Endothelial cell of umbilical vein (primary cell): ENCODE results near the gene FBH1. TPM values are rescaled to one million over a fixed set of nuclear protein-coding genes. Genes with fewer than 3 reads are reported as not detected.

Source experiments
- BruUV-seq: library from RNA; stranded (reverse); fragments of 400-500 nt; replicated peaks from 2 replicates; lab custom pipeline; 2021; lab: Mats Ljungman, UMichigan
- CTCF ChIA-PET: fragments of 300-600, 350-600 bp; sonication (Branson Sonifier 250); formaldehyde crosslinking; loops from one replicate; lab custom pipeline; 2021; ENCODE audit warnings: antibody characterized with exemption, inconsistent platforms; lab: Charles Lee
- POLR2A ChIA-PET: fragments of 300-600, 350-600 bp; sonication (Branson Sonifier 250); formaldehyde crosslinking; loops from one replicate; lab custom pipeline; 2021; ENCODE audit warnings: antibody characterized with exemption, inconsistent platforms; lab: Charles Lee
- DNase-seq: peaks from one replicate; pipeline ENCODE4 v3.0.0-alpha.2; 2011; ENCODE audit warnings: low read depth, low spot score
- FAIRE-seq: peaks from 2 replicates; lab custom pipeline; 2011; peaks lifted over from hg19 to GRCh38; lab: Jason Lieb, UNC
- H2AFZ ChIP-seq: 2 replicates; pipeline ENCODE4 v1.6.0; 2012; ENCODE audit warnings: low read depth, low read length, control low read depth, inconsistent platforms
- H3K27ac ChIP-seq: 2 replicates; pipeline ENCODE4 v1.5.1; 2011; ENCODE audit warnings: low read depth, mild to moderate bottlenecking, control low read depth, low read length, moderate library complexity; ENCODE audit not compliant: insufficient read depth
- H3K27me3 ChIP-seq, 2 experiments: 2 replicates each; pipeline versions ENCODE4 v1.6.0 to v1.6.1; 2011; ENCODE audit warnings: low read length in 2 of 2, mixed read lengths in 1 of 2; ENCODE audit not compliant: control insufficient read depth in 2 of 2, insufficient read depth in 2 of 2
- H3K36me3 ChIP-seq, 2 experiments: 2 replicates in 1 of 2; 3 replicates in 1 of 2; pipeline ENCODE4 v1.5.1; 2011; ENCODE audit warnings: low read length in 2 of 2, mild to moderate bottlenecking in 1 of 2, moderate library complexity in 1 of 2; ENCODE audit not compliant: control insufficient read depth in 2 of 2, insufficient read depth in 2 of 2; ENCODE audit errors: extremely low read depth in 1 of 2
- H3K4me1 ChIP-seq: 3 replicates; pipeline ENCODE4 v1.5.1; 2011; ENCODE audit warnings: mild to moderate bottlenecking, low read length; ENCODE audit not compliant: control insufficient read depth, insufficient read depth; ENCODE audit errors: extremely low read depth
- H3K4me2 ChIP-seq: 2 replicates; pipeline ENCODE4 v1.6.1; 2011; ENCODE audit warnings: low read length, control low read depth, mixed read lengths; ENCODE audit not compliant: insufficient read depth
- H3K4me3 ChIP-seq, 3 experiments: fragments of 200-600 bp in 1 of 3; sonication (generic), shearing (Covaris generic) in 1 of 3; replicated peaks in 1 of 3; 2 replicates each; pipeline ENCODE4 v1.5.1; 2011 to 2016; ENCODE audit warnings: control low read depth in 3 of 3, low read length in 3 of 3, mild to moderate bottlenecking in 2 of 3, inconsistent platforms in 1 of 3, low read depth in 1 of 3, moderate library complexity in 1 of 3; ENCODE audit not compliant: insufficient read depth in 1 of 3
- H3K79me2 ChIP-seq: 2 replicates; pipeline ENCODE4 v1.6.0; 2012; ENCODE audit warnings: low read length, inconsistent platforms; ENCODE audit not compliant: control insufficient read depth, insufficient read depth
- H3K9ac ChIP-seq: replicated peaks from 2 replicates; pipeline ENCODE3; 2011; ENCODE audit warnings: low read length, control low read depth; ENCODE audit not compliant: insufficient read depth; ENCODE audit errors: extremely low read depth
- H3K9me1 ChIP-seq: replicated peaks from 3 replicates; pipeline ENCODE4 v1.6.0; 2011; ENCODE audit warnings: mild to moderate bottlenecking, low read length; ENCODE audit not compliant: control insufficient read depth, insufficient read depth; ENCODE audit errors: extremely low read depth
- H3K9me3 ChIP-seq: replicated peaks from 2 replicates; pipeline ENCODE4 v1.5.1; 2012; ENCODE audit warnings: low read length, inconsistent platforms; ENCODE audit not compliant: control insufficient read depth, insufficient read depth
- H4K20me1 ChIP-seq: replicated peaks from 2 replicates; pipeline ENCODE3; 2011; ENCODE audit warnings: mild to moderate bottlenecking, low read length; ENCODE audit not compliant: control insufficient read depth, insufficient read depth; ENCODE audit errors: extremely low read depth
- EZH2 ChIP-seq: IDR thresholded peaks from 2 replicates; pipeline ENCODE4 v1.6.1; 2012; ENCODE audit warnings: borderline replicate concordance, low read depth, mild to moderate bottlenecking, moderate library complexity, low read length, inconsistent platforms; ENCODE audit not compliant: severe bottlenecking
- FOS ChIP-seq: IDR thresholded peaks from 2 replicates; pipeline ENCODE4 v1.6.1; 2011; ENCODE audit warnings: mild to moderate bottlenecking, low read length, moderate library complexity, borderline replicate concordance; ENCODE audit not compliant: insufficient read depth
- GATA2 ChIP-seq: IDR thresholded peaks from 2 replicates; pipeline ENCODE4 v1.7.0; 2011; ENCODE audit warnings: low read depth, mild to moderate bottlenecking, moderate library complexity, mixed read lengths, low read length; ENCODE audit not compliant: insufficient read length, insufficient read depth
- JUN ChIP-seq: IDR thresholded peaks from 2 replicates; pipeline ENCODE4 v1.6.1; 2011; ENCODE audit warnings: borderline replicate concordance, low read depth; ENCODE audit not compliant: insufficient read length, insufficient read depth
- MYC ChIP-seq: IDR thresholded peaks from one replicate; pipeline ENCODE4 v1.6.1; 2011; ENCODE audit warnings: mild to moderate bottlenecking, low read depth, low read length
- POLR2A ChIP-seq: IDR thresholded peaks from 2 replicates; pipeline ENCODE4 v1.6.1; 2012; ENCODE audit warnings: low read depth, mild to moderate bottlenecking, control low read depth, low read length
- POLR2AphosphoS5 ChIP-seq: IDR thresholded peaks from 2 replicates; pipeline ENCODE4 v1.6.1; 2012; ENCODE audit warnings: low read depth, mild to moderate bottlenecking, control low read depth, low read length, moderate library complexity; ENCODE audit not compliant: insufficient read depth
- dilution Hi-C: fragments of 300-500 bp; cut with MboI; formaldehyde crosslinking; loops from one replicate; pipeline ENCODE4 v1.15.0; 2019; ENCODE audit warnings: low sequenced_read_pairs; ENCODE audit not compliant: extremely low pct_ligation_motif_present
- intact Hi-C: fragments of 100-400 bp; cut with micrococcal nuclease; formaldehyde crosslinking; loops from one replicate; pipeline ENCODE4 v1.10.0; 2022
- polyA plus RNA-seq, 4 experiments: library from polyadenylated mRNA; depleted of rRNA in 3 of 4; stranded (reverse) in 3 of 4; unstranded in 1 of 4; fragments of >200 nt; gene quantifications; 2 replicates each; pipeline versions ENCODE4 v1.2.1 to v1.2.3, GENCODE V29; 2011 to 2012; ENCODE audit warnings: missing spikeins in 1 of 4
- total RNA-seq: library from RNA; stranded (reverse); gene quantifications from 2 replicates; pipeline ENCODE4 v1.2.3, GENCODE V29; 2021
- TF ChIP-seq, protein P1 (sequence below), 2 donors: IDR thresholded peaks; 1 replicate in 1 of 2; 2 replicates in 1 of 2; pipeline ENCODE4 v1.5.1; 2011; ENCODE audit warnings: low read length in 2 of 2, mild to moderate bottlenecking in 2 of 2, moderate library complexity in 2 of 2, control low read depth in 1 of 2, inconsistent platforms in 1 of 2, low read depth in 1 of 2; ENCODE audit not compliant: insufficient read depth in 1 of 2; ENCODE audit errors: extremely low read depth in 1 of 2
- TF ChIP-seq, protein P2 (sequence below): IDR thresholded peaks from 2 replicates; pipeline ENCODE4 v1.6.1; 2011; ENCODE audit not compliant: insufficient read depth, insufficient read length

The FBH1 gene
- total and polyA plus RNA-seq, 2 donors (not counting 3 experiments of a cell fraction or from before 2014, with no cell fraction given) = 71.4 to 97.0 TPM

DNA sequence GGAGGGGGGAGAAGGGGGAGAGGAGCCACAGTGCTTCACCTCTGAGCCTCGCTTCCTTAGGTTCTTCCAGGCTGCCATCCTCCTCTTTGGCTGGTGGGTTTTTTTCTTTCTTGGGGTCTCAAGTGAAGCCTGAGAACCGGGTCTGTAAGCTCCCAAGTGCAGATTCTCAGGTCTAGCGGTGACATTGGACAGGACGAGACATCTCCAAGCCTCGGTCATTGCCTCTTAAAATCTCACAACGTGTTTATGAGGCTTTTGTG is 88.1 kb downstream of the FBH1 start:
- DNase-seq (no peak), FAIRE-seq (no peak)
- no peaks in the 10 kb centered on the region for H4K20me1 ChIP-seq
- ChIA-PET CTCF (interaction anchor here (0.6 to 3.1 kb wide), 3 partner anchors 28 to 108 kb away, joined by 4 to 17 read pairs (median 5); no protein-coding TSS in a partner anchor), POLR2A (no interaction called here)
- H3K4me3 ChIP-seq = peak overlapping the region; percentile 10 to 98 (median 47)
- no peaks in the 10 kb centered on the region for H3K36me3 ChIP-seq
- BruUV-seq = no TSS peak
- no peaks in the 10 kb centered on the region for H3K9me3 ChIP-seq
- H3K4me1 ChIP-seq = peaks cover 14% of the 10 kb centered on the region
- peaks cover 30% of the 10 kb centered on the region for H3K79me2 ChIP-seq
- peaks cover 0 to 2% of the 10 kb centered on the region in 2 experiments for H3K27me3 ChIP-seq
- TF ChIP-seq JUN (no peak), FOS (no peak), GATA2 (no peak), POLR2A (no peak), MYC (no peak), EZH2 (no peak), POLR2AphosphoS5 (no peak)
- TF ChIP-seq, protein P1, sequence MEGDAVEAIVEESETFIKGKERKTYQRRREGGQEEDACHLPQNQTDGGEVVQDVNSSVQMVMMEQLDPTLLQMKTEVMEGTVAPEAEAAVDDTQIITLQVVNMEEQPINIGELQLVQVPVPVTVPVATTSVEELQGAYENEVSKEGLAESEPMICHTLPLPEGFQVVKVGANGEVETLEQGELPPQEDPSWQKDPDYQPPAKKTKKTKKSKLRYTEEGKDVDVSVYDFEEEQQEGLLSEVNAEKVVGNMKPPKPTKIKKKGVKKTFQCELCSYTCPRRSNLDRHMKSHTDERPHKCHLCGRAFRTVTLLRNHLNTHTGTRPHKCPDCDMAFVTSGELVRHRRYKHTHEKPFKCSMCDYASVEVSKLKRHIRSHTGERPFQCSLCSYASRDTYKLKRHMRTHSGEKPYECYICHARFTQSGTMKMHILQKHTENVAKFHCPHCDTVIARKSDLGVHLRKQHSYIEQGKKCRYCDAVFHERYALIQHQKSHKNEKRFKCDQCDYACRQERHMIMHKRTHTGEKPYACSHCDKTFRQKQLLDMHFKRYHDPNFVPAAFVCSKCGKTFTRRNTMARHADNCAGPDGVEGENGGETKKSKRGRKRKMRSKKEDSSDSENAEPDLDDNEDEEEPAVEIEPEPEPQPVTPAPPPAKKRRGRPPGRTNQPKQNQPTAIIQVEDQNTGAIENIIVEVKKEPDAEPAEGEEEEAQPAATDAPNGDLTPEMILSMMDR (IDR thresholded peaks at IDR 0.05; ENCODE audit: extremely low read depth in 1 of 2, insufficient read depth in 1 of 2, low read depth in 1 of 2, low read length in 2 of 2) = no peak
- TF ChIP-seq, protein P2, sequence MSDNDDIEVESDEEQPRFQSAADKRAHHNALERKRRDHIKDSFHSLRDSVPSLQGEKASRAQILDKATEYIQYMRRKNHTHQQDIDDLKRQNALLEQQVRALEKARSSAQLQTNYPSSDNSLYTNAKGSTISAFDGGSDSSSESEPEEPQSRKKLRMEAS = no peak
- no peak overlapping the region for H2AFZ ChIP-seq
- H3K27ac ChIP-seq = no peak overlapping the region
- dilution Hi-C loops (no loop called here), intact Hi-C loops (loop anchor here (5.0 to 10.0 kb wide), 5 partner anchors 34 to 747 kb away; partner anchors contain the start of genes FBH1, GDI2 and RBM17)
- no peaks in the 10 kb centered on the region for H3K9me1 ChIP-seq
- H3K9ac ChIP-seq = no peak overlapping the region
- H3K4me2 ChIP-seq = peak overlapping the region; percentile 75
